PC-3 (cell line): ENCODE results near the gene CYP27B1. TPM values are rescaled to one million over a fixed set of nuclear protein-coding genes. Genes with fewer than 3 reads are reported as not detected.
A peak's percentile ranks its signal among the peaks of the same experiment; 100 is the strongest.

Experiments used
- ATAC-seq: fragments of 200-7000 bp; cut with Tn5 transposase; 2 replicates; pipeline ENCODE4 v1.9.1; 2020; ENCODE audit warnings: mild to moderate bottlenecking, moderate library complexity
- BruUV-seq: library from RNA; stranded (reverse); fragments of 400-500 nt; replicated peaks from 2 replicates; lab custom pipeline; 2021; lab: Mats Ljungman, UMichigan
- CTCF ChIA-PET: fragments of 300-600 bp; sonication (Branson Sonifier 250); formaldehyde crosslinking; loops from one replicate; lab custom pipeline; 2022; ENCODE audit warnings: antibody characterized with exemption; lab: Charles Lee
- POLR2A ChIA-PET: fragments of 300-600 bp; sonication (Branson Sonifier 250); formaldehyde crosslinking; loops from one replicate; lab custom pipeline; 2022; ENCODE audit warnings: antibody characterized with exemption; ENCODE audit not compliant: unreplicated experiment; lab: Charles Lee
- DNase-seq: peaks from one replicate; pipeline ENCODE4 v3.0.0-alpha.2; 2015
- H2AFZ ChIP-seq: fragments of 300-600 bp; sonication (generic); 2 replicates; pipeline ENCODE4 v1.6.0; 2016; ENCODE audit warnings: antibody characterized with exemption, low read length
- H3F3A ChIP-seq: fragments of 300-600 bp; sonication (generic); one replicate; pipeline ENCODE4 v1.6.0; 2017; ENCODE audit warnings: antibody characterized with exemption, low read length, control low read depth, mild to moderate bottlenecking; ENCODE audit not compliant: unreplicated experiment
- H3K27ac ChIP-seq: fragments of 300-600 bp; sonication (generic); 2 replicates; pipeline ENCODE4 v1.5.1; 2016; ENCODE audit warnings: mild to moderate bottlenecking, low read length
- H3K27me3 ChIP-seq: fragments of 300-600 bp; sonication (generic); 2 replicates; pipeline ENCODE4 v1.6.1; 2016; ENCODE audit warnings: low read length, mixed read lengths
- H3K36me3 ChIP-seq: fragments of 300-600 bp; sonication (generic); 2 replicates; pipeline ENCODE4 v1.6.1; 2016; ENCODE audit warnings: low read depth, mixed run types, low read length, mixed read lengths
- H3K4me1 ChIP-seq: fragments of 300-600 bp; sonication (generic); 2 replicates; pipeline ENCODE4 v1.5.1; 2016; ENCODE audit warnings: low read length; ENCODE audit not compliant: insufficient read depth
- H3K4me2 ChIP-seq: fragments of 300-600 bp; sonication (generic); 2 replicates; pipeline ENCODE4 v1.6.0; 2016; ENCODE audit warnings: low read length
- H3K4me3 ChIP-seq: fragments of 300-600 bp; sonication (generic); 2 replicates; pipeline ENCODE4 v1.5.1; 2016; ENCODE audit warnings: mild to moderate bottlenecking, low read length, mixed read lengths
- H3K79me2 ChIP-seq: fragments of 300-600 bp; sonication (generic); 2 replicates; pipeline ENCODE4 v1.6.1; 2017; ENCODE audit warnings: low read length, mixed read lengths
- H3K9ac ChIP-seq: fragments of 300-600 bp; sonication (generic); 2 replicates; pipeline ENCODE4 v1.6.0; 2016; ENCODE audit warnings: mild to moderate bottlenecking, low read length
- H3K9me2 ChIP-seq: fragments of 300-600 bp; sonication (generic); replicated peaks from 2 replicates; pipeline ENCODE4 v1.6.1; 2016; ENCODE audit warnings: mixed run types, low read length, mixed read lengths
- H3K9me3 ChIP-seq: fragments of 300-600 bp; sonication (generic); 2 replicates; pipeline ENCODE4 v1.6.1; 2016; ENCODE audit warnings: low read length, mixed read lengths
- H4K20me1 ChIP-seq: fragments of 300-600 bp; sonication (generic); 2 replicates; pipeline ENCODE4 v1.6.1; 2016; ENCODE audit warnings: low read length, mixed read lengths
- CTCF ChIP-seq: fragments of 300-600 bp; sonication (generic); conservative IDR thresholded peaks from 2 replicates; pipeline ENCODE4 v1.5.1; 2017; ENCODE audit warnings: antibody characterized with exemption, low read depth, mild to moderate bottlenecking, low read length
- EZH2 ChIP-seq: fragments of 300-600 bp; sonication (generic); IDR thresholded peaks from one replicate; pipeline ENCODE4 v1.6.1; 2017; ENCODE audit warnings: antibody characterized with exemption, mild to moderate bottlenecking, low read length; ENCODE audit not compliant: unreplicated experiment
- EZH2phosphoT487 ChIP-seq: fragments of 300-600 bp; sonication (generic); IDR thresholded peaks from 2 replicates; pipeline ENCODE4 v1.6.1; 2018; ENCODE audit warnings: mild to moderate bottlenecking, antibody characterized with exemption, low read length, borderline replicate concordance
- intact Hi-C: fragments of 100-400 bp; cut with micrococcal nuclease; formaldehyde crosslinking; loops from 2 replicates; pipeline ENCODE4 v1.9.0; 2023
- total RNA-seq: library from RNA; depleted of rRNA; stranded (reverse); fragments of >200 nt; gene quantifications from 2 replicates; pipeline ENCODE4 v1.2.3, GENCODE V29; 2014

The CYP27B1 gene
- total RNA-seq, 1 experiment from 2014 or later: 8.1 TPM

- ATAC-seq: peak; percentile 19
- BruUV-seq: TSS peak; percentile 46
- peak overlapping the region; percentile 76; the same call in 1 of the 2 replicates for H2AFZ ChIP-seq
Observed at GRCh38 chr12:57745485-57745881, 21.4 kb downstream of the CYP27B1 start.

GRCh38 chr12:57744777-57745484 lies 21.9 kb downstream of the CYP27B1 start, which contains the start of gene TSPAN31:
TSS of gene TSPAN31 (plus strand) at chr12:57745039. CDS start at chr12:57745155, 116 bp downstream.
- no TSS peak for BruUV-seq

More at GRCh38 chr12:57745485-57745881, 21.4 kb downstream of the CYP27B1 start:
- H3K4me2 ChIP-seq: peak overlapping the region; percentile 97
- no peaks in the 10 kb centered on the region; the same call in 1 of the 2 replicates for H3K4me1 ChIP-seq
- no peaks in the 10 kb centered on the region for H3K9me3 ChIP-seq
- H3K9me2 ChIP-seq: no peaks in the 10 kb centered on the region
- peak overlapping the region; percentile 86 for H3K4me3 ChIP-seq
- no peaks in the 10 kb centered on the region for H3K27me3 ChIP-seq
- H3K9ac ChIP-seq: peak overlapping the region; percentile 88
- peaks cover 4% of the 10 kb centered on the region for H3F3A ChIP-seq
- TF ChIP-seq CTCF (no peak), EZH2phosphoT487 (no peak), EZH2 (no peak)
- no peaks in the 10 kb centered on the region for H4K20me1 ChIP-seq
- DNase-seq: no peak
- CTCF ChIA-PET: interaction anchor here (1.2 kb wide), 1 partner anchor 19 kb away, joined by 3 read pairs; no protein-coding TSS in a partner anchor
- H3K27ac ChIP-seq: no peak overlapping the region
- H3K36me3 ChIP-seq: peaks cover 26% of the 10 kb centered on the region
- peaks cover 13% of the 10 kb centered on the region for H3K79me2 ChIP-seq
- POLR2A ChIA-PET: no interaction called here
- intact Hi-C loops: no loop called here

More at GRCh38 chr12:57744777-57745484, 21.9 kb downstream of the CYP27B1 start, which contains the start of gene TSPAN31:
- no peaks in the 10 kb centered on the region for H4K20me1 ChIP-seq
- peak within 1 kb of the TSS; percentile 57 for H3K27ac ChIP-seq
- peak within 1 kb of the TSS; percentile 97 for H3K4me2 ChIP-seq
- peaks cover under 1% of the 10 kb centered on the region; the same call in 1 of the 2 replicates for H3K27me3 ChIP-seq
- DNase-seq (peak; percentile 97), ATAC-seq (peak; percentile 97)
- peaks cover 22% of the 10 kb centered on the region for H3K36me3 ChIP-seq
- peak within 1 kb of the TSS; percentile 76 for H2AFZ ChIP-seq
- no peaks in the 10 kb centered on the region for H3K9me2 ChIP-seq
- peaks cover 9% of the 10 kb centered on the region; the same call in 1 of the 2 replicates for H3K79me2 ChIP-seq
- peaks cover 4% of the 10 kb centered on the region for H3F3A ChIP-seq
- no peaks in the 10 kb centered on the region; the same call in 1 of the 2 replicates for H3K4me1 ChIP-seq
- no peaks in the 10 kb centered on the region for H3K9me3 ChIP-seq
- TF ChIP-seq CTCF (no peak), EZH2phosphoT487 (no peak)
- ChIA-PET CTCF (interaction anchor here (1.2 kb wide), 1 partner anchor 18 kb away, joined by 3 read pairs; no protein-coding TSS in a partner anchor), POLR2A (interaction anchor here (0.5 kb wide), 1 partner anchor 37 kb away, joined by 4 read pairs; no protein-coding TSS in a partner anchor)
- intact Hi-C loops: no loop called here
- H3K9ac ChIP-seq: peak within 1 kb of the TSS; percentile 88
- peak within 1 kb of the TSS; percentile 86 for H3K4me3 ChIP-seq
